Measurements from ENCODE around the gene CTAGE4.
"Not testable (repeated sequence)": the region's sequence is repeated elsewhere in the genome, so short reads cannot be mapped to it uniquely, and the experiment has no call there.

DNA sequence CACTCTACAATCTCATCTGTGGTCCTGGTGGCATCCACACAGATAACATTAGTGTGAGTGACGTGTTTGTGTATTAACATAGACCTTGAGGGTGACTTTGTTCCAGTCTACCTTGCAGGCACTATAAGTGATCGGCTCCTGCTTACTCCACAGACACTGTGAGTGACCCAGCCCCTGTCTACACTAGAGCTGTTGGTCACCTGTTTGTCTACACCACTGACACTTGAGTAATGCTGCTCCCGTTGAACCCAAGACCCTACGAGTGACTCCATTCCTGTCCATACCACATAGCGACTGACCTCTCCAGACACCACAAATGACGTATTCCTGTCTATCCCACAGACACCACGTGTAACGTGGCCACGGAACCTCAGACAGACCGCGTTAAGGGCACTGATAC is 10.5 kb downstream of the CTAGE4 start:
- TF ChIP-seq, protein P1, sequence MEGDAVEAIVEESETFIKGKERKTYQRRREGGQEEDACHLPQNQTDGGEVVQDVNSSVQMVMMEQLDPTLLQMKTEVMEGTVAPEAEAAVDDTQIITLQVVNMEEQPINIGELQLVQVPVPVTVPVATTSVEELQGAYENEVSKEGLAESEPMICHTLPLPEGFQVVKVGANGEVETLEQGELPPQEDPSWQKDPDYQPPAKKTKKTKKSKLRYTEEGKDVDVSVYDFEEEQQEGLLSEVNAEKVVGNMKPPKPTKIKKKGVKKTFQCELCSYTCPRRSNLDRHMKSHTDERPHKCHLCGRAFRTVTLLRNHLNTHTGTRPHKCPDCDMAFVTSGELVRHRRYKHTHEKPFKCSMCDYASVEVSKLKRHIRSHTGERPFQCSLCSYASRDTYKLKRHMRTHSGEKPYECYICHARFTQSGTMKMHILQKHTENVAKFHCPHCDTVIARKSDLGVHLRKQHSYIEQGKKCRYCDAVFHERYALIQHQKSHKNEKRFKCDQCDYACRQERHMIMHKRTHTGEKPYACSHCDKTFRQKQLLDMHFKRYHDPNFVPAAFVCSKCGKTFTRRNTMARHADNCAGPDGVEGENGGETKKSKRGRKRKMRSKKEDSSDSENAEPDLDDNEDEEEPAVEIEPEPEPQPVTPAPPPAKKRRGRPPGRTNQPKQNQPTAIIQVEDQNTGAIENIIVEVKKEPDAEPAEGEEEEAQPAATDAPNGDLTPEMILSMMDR (IDR thresholded peaks at IDR 0.05): not testable (repeated sequence)
- not testable (repeated sequence) for TF ChIP-seq TCF7L2, POLR2AphosphoS5 (IDR thresholded peaks at IDR 0.05; ENCODE audit: low read depth, low read length)
- TF ChIP-seq, protein P2, sequence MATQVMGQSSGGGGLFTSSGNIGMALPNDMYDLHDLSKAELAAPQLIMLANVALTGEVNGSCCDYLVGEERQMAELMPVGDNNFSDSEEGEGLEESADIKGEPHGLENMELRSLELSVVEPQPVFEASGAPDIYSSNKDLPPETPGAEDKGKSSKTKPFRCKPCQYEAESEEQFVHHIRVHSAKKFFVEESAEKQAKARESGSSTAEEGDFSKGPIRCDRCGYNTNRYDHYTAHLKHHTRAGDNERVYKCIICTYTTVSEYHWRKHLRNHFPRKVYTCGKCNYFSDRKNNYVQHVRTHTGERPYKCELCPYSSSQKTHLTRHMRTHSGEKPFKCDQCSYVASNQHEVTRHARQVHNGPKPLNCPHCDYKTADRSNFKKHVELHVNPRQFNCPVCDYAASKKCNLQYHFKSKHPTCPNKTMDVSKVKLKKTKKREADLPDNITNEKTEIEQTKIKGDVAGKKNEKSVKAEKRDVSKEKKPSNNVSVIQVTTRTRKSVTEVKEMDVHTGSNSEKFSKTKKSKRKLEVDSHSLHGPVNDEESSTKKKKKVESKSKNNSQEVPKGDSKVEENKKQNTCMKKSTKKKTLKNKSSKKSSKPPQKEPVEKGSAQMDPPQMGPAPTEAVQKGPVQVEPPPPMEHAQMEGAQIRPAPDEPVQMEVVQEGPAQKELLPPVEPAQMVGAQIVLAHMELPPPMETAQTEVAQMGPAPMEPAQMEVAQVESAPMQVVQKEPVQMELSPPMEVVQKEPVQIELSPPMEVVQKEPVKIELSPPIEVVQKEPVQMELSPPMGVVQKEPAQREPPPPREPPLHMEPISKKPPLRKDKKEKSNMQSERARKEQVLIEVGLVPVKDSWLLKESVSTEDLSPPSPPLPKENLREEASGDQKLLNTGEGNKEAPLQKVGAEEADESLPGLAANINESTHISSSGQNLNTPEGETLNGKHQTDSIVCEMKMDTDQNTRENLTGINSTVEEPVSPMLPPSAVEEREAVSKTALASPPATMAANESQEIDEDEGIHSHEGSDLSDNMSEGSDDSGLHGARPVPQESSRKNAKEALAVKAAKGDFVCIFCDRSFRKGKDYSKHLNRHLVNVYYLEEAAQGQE (IDR thresholded peaks at IDR 0.05; ENCODE audit: insufficient read depth in 1 of 2, low read depth in 2 of 2, low read length in 1 of 2): not testable (repeated sequence)
